C4-2B (cell line): ENCODE results near the gene GLRX.
A peak's percentile ranks its signal among the peaks of the same experiment; 100 is the strongest.
"Not testable (repeated sequence)": the region's sequence is repeated elsewhere in the genome, so short reads cannot be mapped to it uniquely, and the experiment has no call there.

ENCODE experiments used
- ZFX ChIP-seq: fragments of 450-650 bp; IDR thresholded peaks from 2 replicates; pipeline ENCODE4 v1.6.1; 2017
- TF ChIP-seq, protein P1 (sequence below): fragments of 450-650 bp; conservative IDR thresholded peaks from 2 replicates; pipeline ENCODE4 v1.5.1; 2017; ENCODE audit warnings: mild to moderate bottlenecking

DNA sequence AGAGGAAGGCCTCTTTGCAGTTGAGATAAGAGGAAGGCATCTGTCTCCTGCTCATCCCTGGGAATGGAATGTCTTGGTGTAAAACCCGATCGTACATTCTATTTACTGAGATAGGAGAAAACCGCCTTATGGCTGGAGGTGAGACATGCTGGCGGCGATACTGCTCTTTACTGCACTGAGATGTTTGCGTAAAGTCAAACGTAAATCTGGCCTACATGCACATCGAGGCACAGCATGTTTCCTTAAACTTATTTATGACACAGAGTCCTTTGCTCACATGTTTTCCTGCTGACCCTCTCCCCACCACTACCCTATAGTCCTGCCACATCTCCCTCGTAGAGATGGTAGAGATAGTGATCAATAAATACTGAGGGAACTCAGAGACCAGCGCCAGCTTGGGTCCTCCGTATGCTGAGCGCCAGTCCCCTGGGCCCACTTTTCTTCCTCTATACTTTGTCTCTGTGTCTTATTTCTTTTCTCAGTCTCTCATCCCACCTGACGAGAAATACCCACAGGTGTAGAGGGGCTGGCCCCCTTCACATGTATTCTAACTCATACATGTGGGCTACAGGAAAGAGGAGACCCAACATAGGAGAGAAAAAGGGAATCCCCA lies 11.0 kb downstream of the GLRX start:
- TF ChIP-seq, protein P1, sequence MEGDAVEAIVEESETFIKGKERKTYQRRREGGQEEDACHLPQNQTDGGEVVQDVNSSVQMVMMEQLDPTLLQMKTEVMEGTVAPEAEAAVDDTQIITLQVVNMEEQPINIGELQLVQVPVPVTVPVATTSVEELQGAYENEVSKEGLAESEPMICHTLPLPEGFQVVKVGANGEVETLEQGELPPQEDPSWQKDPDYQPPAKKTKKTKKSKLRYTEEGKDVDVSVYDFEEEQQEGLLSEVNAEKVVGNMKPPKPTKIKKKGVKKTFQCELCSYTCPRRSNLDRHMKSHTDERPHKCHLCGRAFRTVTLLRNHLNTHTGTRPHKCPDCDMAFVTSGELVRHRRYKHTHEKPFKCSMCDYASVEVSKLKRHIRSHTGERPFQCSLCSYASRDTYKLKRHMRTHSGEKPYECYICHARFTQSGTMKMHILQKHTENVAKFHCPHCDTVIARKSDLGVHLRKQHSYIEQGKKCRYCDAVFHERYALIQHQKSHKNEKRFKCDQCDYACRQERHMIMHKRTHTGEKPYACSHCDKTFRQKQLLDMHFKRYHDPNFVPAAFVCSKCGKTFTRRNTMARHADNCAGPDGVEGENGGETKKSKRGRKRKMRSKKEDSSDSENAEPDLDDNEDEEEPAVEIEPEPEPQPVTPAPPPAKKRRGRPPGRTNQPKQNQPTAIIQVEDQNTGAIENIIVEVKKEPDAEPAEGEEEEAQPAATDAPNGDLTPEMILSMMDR = not testable (repeated sequence)
- peak; percentile 32; the same call in 1 of the 2 replicates for TF ChIP-seq ZFX
